GM13976 (cell line): ENCODE results near the gene ZNF157.
A peak's percentile ranks its signal among the peaks of the same experiment; 100 is the strongest.

Experiments
- DNase-seq: peaks from one replicate; pipeline ENCODE4 v3.0.0; 2012; ENCODE audit warnings: low spot score
- in situ Hi-C: fragments of 300-500 bp; cut with MboI; formaldehyde crosslinking; loops from one replicate; pipeline ENCODE4 v1.12.0; 2022; ENCODE audit warnings: low sequenced_read_pairs, mixed read lengths, inconsistent platforms; ENCODE audit not compliant: unreplicated experiment
- TF ChIP-seq, protein P1 (sequence below): IDR thresholded peaks from 2 replicates; pipeline ENCODE4 v1.5.1; 2012; ENCODE audit warnings: borderline replicate concordance, mild to moderate bottlenecking; ENCODE audit not compliant: insufficient read depth; ENCODE audit errors: extremely low read depth, missing control alignments, control extremely low read depth

The ZNF157 gene

DNA sequence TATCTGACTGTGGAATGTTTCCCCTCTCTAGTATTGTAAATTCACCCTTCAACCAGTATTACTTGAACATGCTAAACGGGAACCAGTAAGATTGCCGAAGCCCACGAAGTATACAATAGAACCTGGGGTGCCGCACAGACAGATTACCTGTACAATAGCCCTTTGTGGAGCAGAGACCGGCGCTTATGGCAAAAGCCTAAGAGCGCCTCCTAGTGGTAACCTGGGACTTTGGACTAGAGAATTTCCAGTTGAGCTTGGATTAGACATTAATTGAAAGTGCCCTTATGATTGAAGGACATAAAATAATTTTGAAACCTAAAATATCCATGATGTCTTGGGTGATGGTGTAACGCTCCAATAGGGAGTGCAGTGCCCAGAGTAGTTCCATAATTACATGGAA is 14.1 kb downstream of the ZNF157 start:
- TF ChIP-seq, protein P1, sequence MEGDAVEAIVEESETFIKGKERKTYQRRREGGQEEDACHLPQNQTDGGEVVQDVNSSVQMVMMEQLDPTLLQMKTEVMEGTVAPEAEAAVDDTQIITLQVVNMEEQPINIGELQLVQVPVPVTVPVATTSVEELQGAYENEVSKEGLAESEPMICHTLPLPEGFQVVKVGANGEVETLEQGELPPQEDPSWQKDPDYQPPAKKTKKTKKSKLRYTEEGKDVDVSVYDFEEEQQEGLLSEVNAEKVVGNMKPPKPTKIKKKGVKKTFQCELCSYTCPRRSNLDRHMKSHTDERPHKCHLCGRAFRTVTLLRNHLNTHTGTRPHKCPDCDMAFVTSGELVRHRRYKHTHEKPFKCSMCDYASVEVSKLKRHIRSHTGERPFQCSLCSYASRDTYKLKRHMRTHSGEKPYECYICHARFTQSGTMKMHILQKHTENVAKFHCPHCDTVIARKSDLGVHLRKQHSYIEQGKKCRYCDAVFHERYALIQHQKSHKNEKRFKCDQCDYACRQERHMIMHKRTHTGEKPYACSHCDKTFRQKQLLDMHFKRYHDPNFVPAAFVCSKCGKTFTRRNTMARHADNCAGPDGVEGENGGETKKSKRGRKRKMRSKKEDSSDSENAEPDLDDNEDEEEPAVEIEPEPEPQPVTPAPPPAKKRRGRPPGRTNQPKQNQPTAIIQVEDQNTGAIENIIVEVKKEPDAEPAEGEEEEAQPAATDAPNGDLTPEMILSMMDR: peak; percentile 58
- in situ Hi-C loops: loop anchor here (10.0 kb wide), 1 partner anchor 190 kb away; the partner anchor contains the start of gene UBA1
- peak; percentile 37 for DNase-seq

DNA sequence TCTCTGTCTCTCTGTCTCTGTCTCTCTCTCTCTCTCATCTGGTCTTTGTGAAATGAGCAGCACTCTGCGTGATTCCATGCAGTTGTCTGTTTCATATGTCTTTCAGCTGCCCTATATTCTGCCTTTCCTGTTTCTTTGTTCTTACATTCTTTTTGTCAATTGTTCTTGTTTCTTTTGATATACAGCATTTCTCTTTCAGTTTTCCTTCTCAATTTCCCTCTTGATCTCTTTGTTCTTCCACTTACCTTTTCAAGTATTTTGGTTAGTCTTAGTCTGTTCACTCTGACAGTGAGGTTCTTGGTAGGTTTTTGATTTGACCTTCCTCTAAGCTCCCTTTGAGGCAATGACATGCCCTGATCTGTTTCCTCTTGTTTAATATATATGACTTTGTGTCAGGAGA is 20.4 kb downstream of the ZNF157 start:
- TF ChIP-seq, protein P1: no peak
- in situ Hi-C loops: no loop called here
- no peak for DNase-seq

DNA sequence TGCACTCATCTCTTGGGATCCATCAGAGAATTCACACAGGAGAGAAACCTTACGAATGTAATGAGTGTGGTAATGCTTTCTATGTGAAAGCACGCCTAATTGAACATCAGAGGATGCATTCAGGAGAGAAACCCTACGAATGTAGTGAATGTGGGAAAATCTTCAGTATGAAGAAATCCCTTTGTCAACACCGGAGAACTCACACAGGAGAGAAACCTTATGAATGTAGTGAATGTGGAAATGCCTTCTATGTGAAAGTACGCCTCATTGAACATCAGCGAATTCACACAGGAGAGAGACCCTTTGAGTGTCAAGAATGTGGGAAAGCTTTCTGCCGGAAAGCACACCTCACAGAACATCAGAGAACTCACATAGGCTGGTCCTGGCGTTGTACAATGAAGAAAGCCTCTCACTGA is 42.8 kb downstream of the ZNF157 start:
- TF ChIP-seq, protein P1: no peak
- DNase-seq: no peak
- in situ Hi-C loops: no loop called here

DNA sequence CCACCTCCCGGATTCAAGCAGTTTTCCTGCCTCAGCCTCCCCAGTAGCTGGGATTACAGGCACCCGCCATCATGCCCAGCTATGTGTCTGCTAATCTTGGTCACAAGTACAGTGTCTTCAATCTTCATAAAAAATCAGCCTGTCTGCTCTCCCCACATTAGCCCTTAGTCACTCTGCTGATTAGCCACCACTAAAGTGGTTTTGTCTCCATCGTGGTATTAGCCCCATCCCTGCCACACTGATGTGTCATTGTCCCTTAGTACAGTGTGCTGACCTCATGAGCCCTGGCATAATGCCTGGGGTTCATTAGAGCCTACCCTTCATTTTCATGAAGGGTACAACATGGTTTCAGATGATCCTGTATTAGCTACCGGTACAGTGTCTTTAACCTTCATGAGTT is 49.9 kb downstream of the ZNF157 start:
- in situ Hi-C loops: no loop called here

DNA sequence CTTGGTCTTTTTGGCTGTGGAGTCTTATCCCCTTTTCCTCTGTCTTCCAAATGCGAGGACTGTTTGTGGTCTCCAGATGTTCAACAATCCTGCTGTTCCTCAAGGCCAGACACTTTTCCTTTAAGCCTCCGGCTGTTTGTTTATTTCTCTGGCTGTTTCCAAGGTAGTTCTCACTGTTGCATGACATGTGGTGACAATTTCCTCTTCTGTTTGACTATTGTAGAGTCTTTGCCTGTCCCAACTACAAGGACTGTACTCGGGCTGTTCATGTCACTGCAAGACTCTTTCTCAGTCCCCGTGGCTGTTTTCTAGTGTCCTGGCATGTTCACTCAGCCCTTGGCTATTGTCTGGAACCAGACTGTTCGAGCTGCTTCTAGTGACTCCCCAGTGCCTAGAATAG is 50.6 kb downstream of the ZNF157 start:
- in situ Hi-C loops: no loop called here
- TF ChIP-seq, protein P1: no peak

More for the DNA sequence above, 49.9 kb downstream of the ZNF157 start:
- DNase-seq: no peak
- TF ChIP-seq, protein P1: no peak

DNA sequence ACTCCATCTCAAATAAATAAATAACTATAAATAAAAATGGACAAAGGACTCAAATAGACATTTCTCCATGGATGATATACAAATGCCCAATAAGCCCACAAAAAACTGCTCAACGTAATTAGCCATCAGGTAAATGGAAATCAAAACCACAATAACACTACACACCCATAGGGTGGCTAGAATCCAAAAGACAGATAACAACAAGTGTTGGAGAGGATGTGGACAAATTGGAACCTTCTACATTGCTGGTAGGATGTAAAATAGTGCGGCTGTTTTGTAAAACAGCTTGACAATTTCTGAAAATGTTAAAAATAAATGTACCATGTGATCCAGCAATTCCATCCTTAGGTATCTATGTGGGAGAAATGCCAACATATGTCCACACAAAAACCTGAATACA is 52.1 kb downstream of the ZNF157 start:
- in situ Hi-C loops: no loop called here

More for the DNA sequence above, 50.6 kb downstream of the ZNF157 start:
- no peak for DNase-seq

DNA sequence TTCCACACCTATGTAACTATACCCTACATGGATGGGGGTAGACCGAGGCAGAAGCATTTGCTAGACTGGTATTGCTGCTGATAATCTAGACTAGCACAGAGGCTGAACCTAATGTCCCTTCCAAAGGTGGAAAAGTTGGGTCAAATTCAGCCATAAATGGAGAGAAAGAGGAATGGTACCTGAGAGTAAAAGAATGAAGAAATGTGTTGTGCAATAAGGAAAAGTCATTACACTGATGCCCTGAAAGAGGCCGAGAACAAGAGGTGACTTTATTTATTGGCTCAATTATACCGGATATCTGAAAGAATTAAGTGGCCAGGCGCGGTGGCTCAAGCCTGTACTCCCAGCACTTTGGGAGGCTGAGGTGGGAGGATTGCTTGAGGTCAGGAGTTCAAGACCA is 60.5 kb downstream of the ZNF157 start:
- in situ Hi-C loops: no loop called here
- DNase-seq: no peak
- TF ChIP-seq, protein P1: no peak

More for the DNA sequence above, 52.1 kb downstream of the ZNF157 start:
- no peak for DNase-seq
- TF ChIP-seq, protein P1: no peak
